Amygdala (tissue), 56 donors: ENCODE results near the gene SIM1.
A peak's percentile ranks its signal among the peaks of the same experiment; 100 is the strongest.
"Not testable (repeated sequence)": the region's sequence is repeated elsewhere in the genome, so short reads cannot be mapped to it uniquely, and the experiment has no call there.

Experiments used
- DNase-seq, 56 donors: peaks; one replicate each; lab custom pipeline; 2025; lab: John Stamatoyannopoulos, UW

SIM1 gene

GRCh38 chr6:100371591-100371990, 93.1 kb downstream of the SIM1 start:
- DNase-seq, result no peak

- no peak for DNase-seq
Measured at GRCh38 chr6:100370265-100370664, 94.5 kb downstream of the SIM1 start.

DNA sequence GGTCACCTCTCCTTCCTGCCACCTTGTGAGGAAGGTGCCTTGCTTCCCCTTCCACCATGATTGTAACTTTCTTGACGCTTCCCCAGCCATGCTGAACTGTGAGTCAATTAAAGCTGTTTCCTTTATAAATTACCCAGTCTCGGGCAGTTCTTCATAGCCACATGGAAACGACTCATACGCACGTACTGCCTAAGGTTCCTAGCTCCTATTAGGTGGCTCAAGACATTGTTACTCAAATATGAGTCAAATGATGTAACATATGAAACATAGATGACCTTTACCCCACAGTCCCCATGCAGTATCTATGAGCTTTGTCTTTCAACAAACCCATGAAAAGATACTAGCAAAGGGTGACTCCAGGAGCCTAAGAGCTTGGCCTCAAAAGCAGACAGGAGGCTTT, 98.3 kb downstream of the SIM1 start:
- no peak for DNase-seq

- no peak for DNase-seq
Measured at GRCh38 chr6:100363651-100364050, 101.1 kb downstream of the SIM1 start.

DNA sequence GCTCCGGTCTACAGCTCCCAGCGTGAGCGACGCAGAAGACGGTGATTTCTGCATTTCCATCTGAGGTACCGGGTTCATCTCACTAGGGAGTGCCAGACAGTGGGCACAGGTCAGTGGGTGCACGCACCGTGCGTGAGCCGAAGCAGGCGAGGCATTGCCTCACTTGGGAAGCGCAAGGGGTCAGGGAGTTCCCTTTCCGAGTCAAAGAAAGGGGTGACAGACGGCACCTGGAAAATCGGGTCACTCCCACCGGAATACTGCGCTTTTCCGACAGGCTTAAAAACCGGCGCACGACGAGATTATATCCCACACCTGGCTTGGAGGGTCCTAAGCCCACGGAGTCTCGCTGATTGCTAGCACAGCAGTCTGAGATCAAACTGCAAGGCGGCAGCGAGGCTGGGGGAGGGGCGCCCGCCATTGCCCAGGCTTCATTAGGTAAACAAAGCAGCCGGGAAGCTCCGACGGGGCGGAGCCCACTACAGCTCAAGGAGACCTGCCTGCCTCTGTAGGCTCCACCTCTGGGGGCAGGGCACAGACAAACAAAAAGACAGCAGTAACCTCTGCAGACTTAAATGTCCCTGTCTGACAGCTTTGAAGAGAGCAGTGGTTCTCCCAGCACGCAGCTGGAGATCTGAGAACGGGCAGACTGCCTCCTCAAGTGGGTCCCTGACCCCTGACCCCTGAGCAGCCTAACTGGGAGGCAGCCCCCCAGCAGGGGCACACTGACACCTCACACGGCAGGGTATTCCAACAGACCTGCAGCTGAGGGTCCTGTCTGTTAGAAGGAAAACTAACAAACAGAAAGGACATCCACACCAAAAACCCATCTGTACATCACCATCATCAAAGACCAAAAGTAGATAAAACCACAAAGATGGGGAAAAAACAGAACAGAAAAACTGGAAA, 109.7 kb downstream of the SIM1 start:
- not testable (repeated sequence) for DNase-seq

DNA sequence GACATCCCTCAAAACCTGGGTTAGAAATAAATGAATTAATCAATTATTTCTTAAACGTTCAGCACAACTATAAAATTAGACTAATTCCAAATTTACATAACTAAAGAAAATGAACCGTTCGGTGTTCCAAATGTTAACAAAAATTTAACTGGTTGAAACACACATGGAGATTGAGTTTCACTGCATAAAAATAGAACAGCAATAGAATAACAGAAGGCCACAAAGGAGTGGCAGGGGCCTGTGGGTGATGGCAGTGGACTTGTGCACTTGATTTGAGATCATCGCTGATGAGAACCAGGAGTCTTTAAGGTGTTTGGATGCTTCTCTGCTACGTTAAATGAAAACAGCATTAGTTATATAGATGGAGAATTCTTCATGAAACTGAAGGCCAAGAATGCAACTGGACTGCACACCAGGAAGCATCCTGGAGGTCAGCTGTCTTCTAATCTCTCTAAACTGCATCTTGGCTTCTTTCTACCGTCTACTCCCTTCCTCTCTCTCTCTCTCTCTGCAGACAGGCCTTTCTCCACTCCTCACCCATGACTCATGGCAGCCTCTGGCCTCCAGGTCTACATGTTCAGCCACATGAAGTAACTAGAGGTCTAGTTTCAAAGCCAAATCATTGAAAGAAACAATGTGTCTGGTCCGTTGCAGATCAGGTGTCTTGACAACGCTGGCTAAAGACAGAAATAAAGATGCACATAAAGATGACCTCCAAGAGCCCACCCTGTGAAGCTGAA, 111.3 kb downstream of the SIM1 start:
- DNase-seq, result no peak

DNA sequence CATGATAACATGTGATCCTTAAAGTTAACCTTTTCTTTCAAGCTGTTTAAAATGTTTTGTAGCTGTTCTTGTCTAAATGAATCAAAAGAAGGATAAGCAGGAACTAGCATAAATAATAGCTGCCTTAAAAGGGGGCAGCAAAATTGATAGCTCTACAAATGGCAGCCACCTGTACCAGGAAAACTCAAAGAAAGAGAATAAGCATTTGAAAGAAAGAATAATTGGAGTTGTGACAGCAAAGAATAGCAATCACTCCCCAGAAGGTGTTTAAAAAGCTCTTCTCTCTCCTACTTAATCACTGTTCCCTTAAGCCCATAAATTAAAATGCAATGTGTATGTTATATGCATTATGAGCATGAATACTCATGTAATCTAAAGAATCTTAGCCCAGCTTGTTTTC, 114.6 kb downstream of the SIM1 start:
- no peak for DNase-seq

DNA sequence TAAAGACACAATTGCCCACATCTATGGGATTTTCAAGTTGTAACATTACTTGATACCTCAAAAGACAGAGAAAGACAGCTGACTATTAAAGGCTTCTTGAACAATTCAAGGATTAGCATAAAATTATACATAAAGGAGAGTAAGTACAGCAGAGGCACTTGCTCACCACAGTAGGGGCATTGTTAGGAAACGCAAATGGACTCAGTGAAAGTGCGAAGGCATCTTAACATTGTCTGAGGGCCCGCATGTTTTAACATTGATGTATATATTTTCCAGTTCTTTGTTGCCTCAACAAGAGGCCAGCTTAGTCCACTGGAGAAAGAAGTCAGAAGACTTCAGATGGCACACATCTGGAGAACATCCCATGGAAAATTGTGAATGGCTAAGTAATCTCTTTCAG, 115.4 kb downstream of the SIM1 start:
- no peak for DNase-seq

DNA sequence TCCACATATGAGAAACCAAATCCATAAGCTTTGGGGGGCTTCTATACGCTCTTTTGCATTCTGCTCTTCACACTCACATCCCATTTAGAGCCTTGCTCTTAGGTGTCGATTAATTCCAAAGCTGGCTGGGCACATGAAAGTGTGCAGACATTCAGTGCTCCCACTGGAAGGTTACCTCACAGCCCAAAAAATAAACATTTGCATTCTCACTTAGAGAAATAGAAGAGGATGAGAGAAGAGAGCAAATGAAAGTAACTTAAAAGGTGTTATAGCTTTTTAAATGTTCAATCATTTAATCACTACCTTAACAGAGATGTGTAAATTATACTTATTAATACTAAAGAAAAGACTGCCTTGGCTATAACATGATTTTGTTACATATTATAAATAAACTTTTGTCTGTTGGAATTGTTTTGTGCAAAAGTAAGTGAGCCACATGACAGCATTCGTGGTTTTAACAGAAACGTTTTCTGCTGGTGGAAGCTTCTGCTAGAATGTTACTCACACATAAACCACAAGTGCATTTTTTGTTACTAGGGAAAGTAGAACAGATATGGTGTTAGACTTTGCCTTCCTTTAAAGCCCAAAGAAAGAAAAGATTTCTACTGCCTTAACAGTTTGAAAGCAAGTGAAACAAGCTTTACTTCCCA, 116.7 kb downstream of the SIM1 start:
- no peak for DNase-seq

GRCh38 chr6:100346828-100347227, 117.9 kb downstream of the SIM1 start:
- no peak for DNase-seq

- DNase-seq, result no peak
Measured at GRCh38 chr6:100346203-100346602, 118.5 kb downstream of the SIM1 start.

- no peak for DNase-seq
Measured at GRCh38 chr6:100344761-100345160, 120.0 kb downstream of the SIM1 start.

DNA sequence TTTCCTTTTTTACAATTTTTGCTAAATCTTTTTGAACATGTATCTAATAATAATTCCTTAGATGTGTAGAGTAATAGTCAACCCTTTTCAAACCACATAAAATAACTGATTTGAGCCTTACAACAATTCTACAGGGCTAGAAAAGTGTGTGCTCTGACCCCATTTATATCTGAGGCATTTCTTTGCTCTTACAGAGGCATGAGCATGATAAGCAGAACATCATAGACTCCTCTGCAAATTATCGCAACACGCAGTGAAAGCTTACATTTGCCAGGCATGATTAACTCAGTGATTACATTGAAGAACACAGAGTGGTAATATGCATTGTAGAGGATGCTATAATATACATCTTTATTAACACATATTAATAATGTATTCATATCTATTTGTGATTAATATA, 120.4 kb downstream of the SIM1 start:
- no peak for DNase-seq

GRCh38 chr6:100343316-100344077, 121.2 kb downstream of the SIM1 start:
- peak in 1 of 56 donors; percentile 10 for DNase-seq

- no peak for DNase-seq
Measured at GRCh38 chr6:100342830-100343229, 121.9 kb downstream of the SIM1 start.

DNA sequence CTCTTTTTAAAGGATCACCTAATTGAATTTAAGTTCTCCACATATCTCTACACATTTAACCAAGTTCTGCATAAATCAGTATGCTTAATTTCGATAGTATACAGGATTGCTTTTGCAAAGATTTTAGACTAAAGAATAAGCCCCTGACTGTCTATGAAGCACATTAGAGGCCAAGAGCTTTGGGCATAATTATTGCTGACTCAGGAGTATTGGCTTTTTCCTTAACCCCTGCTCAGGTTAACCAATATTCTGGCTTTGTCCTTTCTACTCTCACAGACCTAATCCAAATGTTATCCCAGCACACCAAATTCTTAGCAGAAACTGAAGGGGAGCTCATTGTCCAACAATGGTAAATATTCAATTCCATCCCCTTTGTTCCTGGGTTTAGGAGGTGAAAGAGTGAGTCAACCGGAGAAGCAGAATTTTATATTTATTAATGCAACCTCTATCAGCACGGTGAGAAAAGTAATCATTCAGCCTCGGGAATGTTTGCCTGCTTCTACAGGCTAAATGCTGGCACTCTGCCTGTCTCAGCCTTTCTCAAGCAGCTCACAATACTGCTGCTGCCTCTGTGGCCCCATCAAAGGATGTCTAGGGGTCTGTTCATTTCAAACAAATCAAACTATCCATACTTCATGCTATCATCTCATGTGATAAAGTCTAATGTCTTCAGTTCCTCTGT, 125.0 kb downstream of the SIM1 start:
- DNase-seq, result no peak

- DNase-seq, result no peak
Measured at GRCh38 chr6:100338090-100338489, 126.6 kb downstream of the SIM1 start.

DNA sequence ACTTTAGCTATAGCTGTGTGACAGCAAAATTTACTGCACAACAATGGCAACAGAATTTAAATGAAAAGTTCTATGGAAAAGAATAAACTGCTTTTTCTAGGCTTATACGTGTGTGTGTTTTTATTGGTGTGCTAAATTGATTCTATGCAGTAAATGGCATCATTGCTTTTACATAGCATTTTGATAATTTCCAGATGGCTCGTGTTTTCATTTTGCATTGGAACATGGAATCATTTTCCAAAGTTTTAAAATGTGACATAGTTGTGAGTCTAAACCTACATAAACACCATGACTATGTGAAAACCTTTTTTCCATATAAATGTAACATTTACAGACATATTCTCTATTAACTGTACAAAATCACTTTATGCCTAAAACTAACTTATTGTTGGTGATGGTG, 127.8 kb downstream of the SIM1 start:
- DNase-seq, result no peak

DNA sequence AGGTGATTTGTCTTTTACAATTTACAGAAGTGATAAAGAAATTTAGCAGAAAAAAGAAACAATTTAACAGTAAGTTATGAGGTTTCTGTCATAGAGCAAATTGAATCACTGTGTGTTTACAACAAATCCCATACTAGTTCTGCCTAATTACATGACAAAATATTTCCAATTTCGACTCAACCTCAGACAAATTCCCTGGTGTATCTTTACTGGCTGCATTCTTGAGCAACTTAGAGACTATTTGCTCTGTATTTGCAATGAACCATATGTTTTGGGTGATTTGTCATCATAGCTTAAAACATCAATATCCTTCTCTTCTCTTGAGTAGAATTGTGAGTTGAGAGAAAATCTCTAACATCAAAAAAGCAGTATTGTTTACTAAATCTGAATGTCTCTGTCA, 128.7 kb downstream of the SIM1 start:
- no peak for DNase-seq
